ENCODE data around the gene AIPL1.

GRCh38 chr17:6430769-6431168 lies 4.2 kb downstream of the AIPL1 start:
- TF ChIP-seq POLR2AphosphoS5 (IDR thresholded peaks at IDR 0.05; ENCODE audit: low read length), result no peak
- no peak for TF ChIP-seq ZNF687 (IDR thresholded peaks at IDR 0.05)
- TF ChIP-seq MAX (IDR thresholded peaks at IDR 0.05; ENCODE audit: low read depth, low read length), result no peak
- TF ChIP-seq RAD21 (IDR thresholded peaks at IDR 0.05; ENCODE audit: insufficient read depth, low read depth, low read length), result no peak
- 0 out of 6 replicates have a peak, but pooled peaks of 2 of the 3 experiments have one; percentile 20 to 28 for TF ChIP-seq CTCF (IDR thresholded peaks at IDR 0.05 in 2 of 3, conservative IDR thresholded peaks at IDR 0.05 in 1 of 3; ENCODE audit: control insufficient read depth in 2 of 3, extremely low read depth in 1 of 3, insufficient read depth in 1 of 3, low read depth in 3 of 3, low read length in 3 of 3)
- TF ChIP-seq EZH2 (IDR thresholded peaks at IDR 0.05; ENCODE audit: borderline replicate concordance, control insufficient read depth, low read depth, low read length), result no peak
- TF ChIP-seq CEBPB (IDR thresholded peaks at IDR 0.05; ENCODE audit: borderline replicate concordance in 1 of 2, low read depth in 2 of 2, low read length in 2 of 2), result no peak
- TF ChIP-seq BHLHE40 (IDR thresholded peaks at IDR 0.05; ENCODE audit: borderline replicate concordance in 1 of 2, low read depth in 2 of 2, low read length in 1 of 2), result no peak
- no peak for TF ChIP-seq ATF3 (IDR thresholded peaks at IDR 0.05; ENCODE audit: borderline replicate concordance, extremely low read depth, low read depth, low read length)
- no peak for TF ChIP-seq CEBPZ (IDR thresholded peaks at IDR 0.05; ENCODE audit: low read depth, low read length)
- TF ChIP-seq PKNOX1 (IDR thresholded peaks at IDR 0.05), result no peak
- TF ChIP-seq E2F4 (IDR thresholded peaks at IDR 0.05; ENCODE audit: low read depth, low read length), result no peak
- no peak for TF ChIP-seq POLR2A (IDR thresholded peaks at IDR 0.05; ENCODE audit: low read depth, low read length)
